Regular cardiac myocyte (primary cell): ENCODE data around the gene PARD6B. TPM values are rescaled to one million over a fixed set of nuclear protein-coding genes. Genes with fewer than 3 reads are reported as not detected.

Experiments
- total RNA-seq: library from RNA; depleted of rRNA; stranded (reverse); fragments of >200 nt; gene quantifications from 2 replicates; pipeline ENCODE4 v1.2.3, GENCODE V29; 2014

Gene PARD6B, protein sequence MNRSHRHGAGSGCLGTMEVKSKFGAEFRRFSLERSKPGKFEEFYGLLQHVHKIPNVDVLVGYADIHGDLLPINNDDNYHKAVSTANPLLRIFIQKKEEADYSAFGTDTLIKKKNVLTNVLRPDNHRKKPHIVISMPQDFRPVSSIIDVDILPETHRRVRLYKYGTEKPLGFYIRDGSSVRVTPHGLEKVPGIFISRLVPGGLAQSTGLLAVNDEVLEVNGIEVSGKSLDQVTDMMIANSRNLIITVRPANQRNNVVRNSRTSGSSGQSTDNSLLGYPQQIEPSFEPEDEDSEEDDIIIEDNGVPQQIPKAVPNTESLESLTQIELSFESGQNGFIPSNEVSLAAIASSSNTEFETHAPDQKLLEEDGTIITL
- 0.96 and 1.7 TPM in 2 replicates for total RNA-seq

DNA sequence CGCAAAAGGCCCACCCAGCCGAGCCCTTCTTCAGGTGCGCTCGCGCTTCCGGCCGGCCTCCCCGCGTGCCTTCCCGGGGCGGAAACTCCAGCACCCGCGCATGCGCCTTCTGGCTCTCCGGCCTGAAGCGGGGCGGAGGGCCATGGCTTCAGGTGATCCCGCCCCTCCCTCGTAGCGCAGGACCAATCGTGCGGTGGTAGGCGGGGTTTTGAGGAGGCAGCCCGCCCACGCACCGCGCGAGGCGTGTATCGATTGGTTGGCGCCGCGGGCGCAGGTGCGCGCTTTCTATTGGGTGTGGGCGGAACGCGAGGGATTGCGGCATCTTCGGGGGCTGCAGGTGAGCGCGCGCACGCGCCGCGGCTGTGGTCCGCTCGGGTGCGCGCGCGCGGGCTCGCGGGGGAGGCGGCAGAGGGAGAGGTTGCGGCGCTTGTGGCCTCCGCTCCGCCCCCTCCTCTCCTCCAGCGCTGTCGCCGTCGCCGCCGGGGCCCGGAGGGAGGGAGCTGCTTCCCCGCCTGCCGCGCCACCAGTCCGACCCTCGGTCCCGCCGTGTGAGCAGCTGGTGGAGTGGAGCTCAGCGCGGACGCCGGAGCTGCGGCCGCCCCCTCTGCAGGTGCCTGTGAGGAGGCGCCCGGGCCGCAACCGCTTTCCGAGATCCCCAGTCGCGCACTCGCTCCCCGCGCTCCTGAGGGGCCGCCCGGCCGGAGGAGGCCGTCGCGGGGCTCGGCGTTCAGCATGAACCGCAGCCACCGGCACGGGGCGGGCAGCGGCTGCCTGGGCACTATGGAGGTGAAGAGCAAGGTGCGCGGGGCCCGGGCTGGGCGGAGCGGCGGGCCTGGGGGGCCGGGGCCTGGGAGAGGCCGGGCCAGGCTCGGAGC, at the start of gene PARD6B:
Gene PARD6B (plus strand): TSS at position 526 of the 875 bp plus-strand sequence. CDS start 207 bp downstream, at position 733.

DNA sequence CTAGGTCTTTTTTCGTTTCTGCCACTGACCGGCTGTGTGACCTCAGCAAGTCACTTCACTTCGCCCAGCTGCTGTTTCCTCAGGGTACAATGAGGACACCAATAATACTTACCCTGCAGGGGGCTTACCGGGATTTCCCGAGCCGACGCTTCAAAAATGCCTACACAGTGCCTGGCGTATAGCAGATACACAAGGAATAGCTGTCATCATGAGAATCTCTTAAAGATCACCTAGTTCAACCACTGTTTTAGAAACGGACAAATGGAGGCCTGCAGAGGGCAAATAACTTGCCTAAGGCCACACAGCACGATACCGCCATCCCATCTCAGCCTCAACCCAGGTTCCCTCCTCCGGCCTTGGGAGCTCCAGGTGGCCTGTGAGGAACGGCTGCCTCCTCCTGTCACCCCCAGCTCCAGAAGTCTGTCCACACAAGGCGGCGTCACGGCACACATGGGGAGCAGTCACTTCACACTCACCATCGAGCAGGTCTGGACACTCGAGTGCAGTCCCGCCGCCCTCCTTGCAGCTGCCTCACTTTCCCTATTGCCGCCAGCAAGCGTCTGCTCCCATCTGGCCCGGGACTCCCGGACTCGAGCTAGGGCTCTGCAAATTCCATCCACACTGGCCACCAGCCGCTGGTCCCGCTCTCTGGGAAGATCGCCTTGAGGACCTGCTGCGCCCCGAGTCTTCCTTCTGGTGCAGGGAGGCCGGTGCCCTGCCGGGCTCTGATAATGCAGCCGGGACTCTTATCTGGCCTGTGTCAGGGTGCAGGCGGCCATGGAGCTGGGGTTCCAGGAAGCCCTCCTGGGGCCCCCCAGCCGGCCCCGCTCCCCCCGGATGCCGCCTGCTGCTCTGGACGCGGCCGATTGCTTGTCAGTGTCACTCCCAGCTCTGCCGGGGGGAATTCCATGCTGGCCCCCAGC, 40.5 kb upstream of the PARD6B start, which contains the start of gene RIPOR3:
Gene RIPOR3 (minus strand): TSS at position 893 of the 923 bp plus-strand sequence. CDS start 414 bp downstream, at position 479.

DNA sequence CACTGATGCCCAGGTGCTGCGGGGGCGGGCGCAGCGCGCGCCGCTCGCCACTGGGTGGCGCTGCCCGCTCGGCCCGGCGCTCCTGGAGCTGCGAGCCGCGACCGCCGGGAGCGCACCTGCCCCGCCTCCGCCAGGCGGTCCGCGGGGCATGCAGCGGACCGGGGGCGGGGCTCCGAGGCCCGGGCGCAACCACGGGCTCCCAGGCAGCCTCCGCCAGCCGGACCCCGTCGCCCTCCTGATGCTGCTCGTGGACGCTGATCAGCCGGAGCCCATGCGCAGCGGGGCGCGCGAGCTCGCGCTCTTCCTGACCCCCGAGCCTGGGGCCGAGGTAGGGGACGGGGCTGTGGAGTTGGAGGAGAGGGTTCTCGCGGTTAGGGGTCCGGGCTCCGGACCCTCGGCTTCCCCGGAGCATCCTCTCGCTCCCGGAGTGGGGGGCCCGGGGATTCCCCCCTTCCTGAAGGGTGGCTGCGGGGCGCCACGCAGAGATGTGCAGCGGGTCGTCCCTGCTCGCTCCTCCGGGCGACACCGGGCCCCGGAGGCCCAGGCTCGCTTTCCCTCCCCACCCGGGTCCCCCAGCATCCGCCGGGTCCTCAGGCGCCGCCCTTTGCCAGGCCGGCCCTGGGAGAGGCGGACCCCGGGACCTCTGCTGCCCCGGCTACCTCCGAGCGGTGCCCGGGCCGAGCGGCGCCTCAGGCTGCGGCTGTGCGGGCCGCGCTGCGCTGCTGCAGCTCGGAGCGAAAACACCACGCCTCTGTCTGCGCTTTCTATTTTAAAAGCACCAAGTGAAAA, 63.7 kb downstream of the PARD6B start, which contains the start of gene BCAS4:
Gene BCAS4 (plus strand): TSS at position 216 of the 789 bp plus-strand sequence. CDS start 23 bp downstream, at position 239.

Other genes with a start within 250 kb of the PARD6B start
- gene PTPN1, start 221.2 kb upstream of the PARD6B start, total RNA-seq: 22.3 and 34.1 TPM in 2 replicates
- gene RIPOR3, start 40.0 kb upstream of the PARD6B start, total RNA-seq: 5.4 and 13.2 TPM in 2 replicates
- gene BCAS4, start 63.5 kb downstream of the PARD6B start, total RNA-seq: 15.8 and 19.6 TPM in 2 replicates
- 16.5 and 18.0 TPM in 2 replicates for gene ADNP, start 199.9 kb downstream of the PARD6B start, total RNA-seq
- 88.5 and 89.0 TPM in 2 replicates for gene DPM1, start 227.0 kb downstream of the PARD6B start, total RNA-seq
- 7.9 and 10.7 TPM in 2 replicates for gene MOCS3, start 227.2 kb downstream of the PARD6B start, total RNA-seq